ENCODE results near the gene DPF3.

DPF3 gene

DNA sequence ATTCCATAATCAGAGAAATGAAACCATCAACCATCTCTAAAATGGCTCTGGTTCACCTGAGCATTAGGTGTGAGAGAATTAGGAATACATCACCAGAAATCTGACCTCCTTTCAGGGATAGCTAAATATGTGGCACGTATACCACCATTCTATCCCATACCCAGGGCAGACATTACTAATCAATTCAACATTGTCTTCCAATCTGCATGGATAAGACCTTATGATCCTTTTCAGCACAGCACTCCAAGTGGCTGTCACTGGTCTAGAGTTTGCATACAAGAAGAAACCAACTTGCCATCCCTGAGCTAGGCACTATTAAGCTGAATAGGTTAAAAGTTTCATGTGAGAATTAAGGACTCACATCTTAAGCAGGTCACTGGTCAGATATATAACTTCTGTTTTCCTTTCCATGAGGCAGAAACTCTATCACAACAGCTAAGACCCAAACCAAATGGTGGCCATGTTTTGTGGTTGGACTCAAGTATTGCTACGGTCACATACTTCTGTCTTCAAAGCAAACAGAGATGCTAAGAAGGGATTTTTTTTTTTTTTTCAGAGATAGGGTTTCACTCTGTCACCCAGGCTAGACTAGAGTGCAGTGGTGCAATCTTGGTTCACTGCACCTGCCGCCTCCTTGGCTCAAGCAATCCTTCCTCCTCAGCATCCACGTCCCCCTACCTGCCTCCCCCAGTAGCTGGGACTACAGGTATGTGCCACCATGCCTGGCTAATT is 249.0 kb downstream of the DPF3 start:
- no peak for DNase-seq (ENCODE audit: low spot score)

DNA sequence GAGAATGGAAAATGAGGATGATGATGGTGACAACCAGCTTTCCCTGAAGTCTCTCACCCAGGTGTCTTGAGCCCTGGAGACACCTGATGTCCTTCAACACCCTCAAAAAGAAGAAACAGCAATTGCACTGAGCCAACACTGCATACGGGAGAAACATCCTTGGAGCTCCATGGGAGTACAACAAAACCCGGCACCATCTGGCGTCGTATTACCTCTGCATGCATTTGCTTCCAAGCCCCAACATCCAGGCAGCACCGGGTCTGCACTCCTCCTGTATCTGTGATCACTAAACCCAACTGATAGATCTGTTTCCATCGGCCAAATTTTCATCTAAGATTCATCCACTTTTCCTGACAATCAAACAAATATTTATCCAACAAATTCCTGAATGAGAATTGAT is 249.9 kb downstream of the DPF3 start:
- DNase-seq (ENCODE audit: low spot score) = no peak

GRCh38 chr14:72643317-72643801 is 250.5 kb downstream of the DPF3 start:
- peak; percentile 89 for DNase-seq (ENCODE audit: low spot score)

GRCh38 chr14:72640911-72641485 is 252.9 kb downstream of the DPF3 start:
- no peak for DNase-seq (ENCODE audit: low spot score)

- peak; percentile 72 for DNase-seq (ENCODE audit: low spot score)
Measured at GRCh38 chr14:72638021-72638420, 255.9 kb downstream of the DPF3 start.

GRCh38 chr14:72636871-72637270 is 257.0 kb downstream of the DPF3 start:
- no peak for DNase-seq (ENCODE audit: low spot score)

DNA sequence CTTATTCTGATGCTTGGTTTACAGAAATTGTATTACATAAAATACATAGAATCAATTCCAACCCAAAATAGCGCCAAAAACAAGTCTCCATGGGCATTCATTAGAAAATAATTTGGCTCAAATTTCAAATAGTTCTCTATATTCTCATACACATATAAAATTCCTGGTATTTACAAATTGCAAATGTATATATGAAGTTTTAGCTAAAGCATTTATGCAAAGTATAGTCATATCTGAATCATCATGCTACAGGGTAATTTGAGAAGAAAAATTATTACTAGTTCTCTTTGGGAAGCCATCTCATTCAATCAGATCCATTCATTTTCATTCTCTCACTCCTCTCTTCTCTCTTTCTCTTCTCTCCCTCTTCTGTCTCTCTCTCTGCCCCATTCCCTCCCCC is 257.8 kb downstream of the DPF3 start:
- no peak for DNase-seq (ENCODE audit: low spot score)

DNA sequence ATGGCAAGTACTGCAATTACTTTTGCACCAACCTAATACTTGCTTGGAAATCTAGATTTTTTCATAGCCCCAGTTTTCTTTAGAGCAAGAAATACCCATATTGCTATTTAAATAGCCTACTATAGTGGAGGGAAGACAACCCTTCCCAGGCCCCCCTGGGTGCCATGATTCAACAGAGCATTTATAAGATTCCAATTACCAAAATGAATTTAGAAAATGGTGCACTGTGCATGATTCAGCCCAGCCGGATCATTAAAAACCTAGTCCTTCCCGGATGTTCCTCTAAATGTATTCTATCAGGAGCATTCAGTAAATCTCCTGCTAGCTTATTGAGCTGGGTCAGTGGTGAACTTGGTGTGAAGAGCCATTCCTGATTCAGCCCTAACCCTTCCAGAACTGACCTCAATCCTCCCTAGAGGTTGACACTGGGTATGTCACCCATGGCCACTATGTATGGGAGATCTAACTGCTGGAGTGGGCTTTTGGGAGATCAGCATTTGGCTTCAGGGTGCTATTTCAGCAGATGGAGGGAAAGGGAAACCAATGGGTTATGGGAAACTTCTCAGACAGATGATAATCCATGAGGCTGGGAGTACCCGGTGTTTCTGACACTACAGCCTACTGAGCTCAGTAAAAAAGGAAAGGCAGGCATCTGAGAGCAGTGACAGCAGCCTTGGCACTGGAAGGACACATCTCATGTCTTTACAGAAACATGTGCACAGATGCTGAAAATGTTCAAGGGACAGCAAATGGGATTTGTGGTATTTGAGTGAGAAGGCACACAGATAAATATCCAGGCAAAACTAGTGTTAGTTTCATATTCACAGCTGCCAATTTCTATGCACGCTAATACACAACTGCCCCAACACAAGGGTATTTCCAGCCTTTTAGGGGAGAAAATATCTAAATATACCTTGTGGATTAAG is 258.9 kb downstream of the DPF3 start:
- no peak for DNase-seq (ENCODE audit: low spot score)

- no peak for DNase-seq (ENCODE audit: low spot score)
Measured at GRCh38 chr14:72633551-72633950, 260.4 kb downstream of the DPF3 start.

DNA sequence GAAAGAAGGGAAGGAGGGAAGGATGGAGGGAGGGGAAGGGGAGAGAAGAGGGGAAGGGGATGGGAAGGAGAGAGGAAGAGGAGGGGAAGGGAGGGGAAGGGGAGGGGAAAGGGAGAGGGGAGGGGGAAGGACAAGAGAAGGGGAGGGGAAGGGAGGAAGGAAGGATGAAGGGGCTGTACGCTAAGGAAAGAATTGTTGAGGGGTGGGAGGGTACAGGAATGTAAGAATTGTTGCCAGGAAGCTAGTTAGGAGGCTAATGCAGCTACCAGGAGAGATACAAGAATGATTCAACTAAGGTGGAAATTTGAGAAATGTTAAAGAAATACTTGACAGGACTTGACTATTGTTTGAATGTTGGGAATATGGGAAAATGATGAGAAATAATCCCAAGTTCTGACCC is 261.2 kb downstream of the DPF3 start:
- no peak for DNase-seq (ENCODE audit: low spot score)

DNA sequence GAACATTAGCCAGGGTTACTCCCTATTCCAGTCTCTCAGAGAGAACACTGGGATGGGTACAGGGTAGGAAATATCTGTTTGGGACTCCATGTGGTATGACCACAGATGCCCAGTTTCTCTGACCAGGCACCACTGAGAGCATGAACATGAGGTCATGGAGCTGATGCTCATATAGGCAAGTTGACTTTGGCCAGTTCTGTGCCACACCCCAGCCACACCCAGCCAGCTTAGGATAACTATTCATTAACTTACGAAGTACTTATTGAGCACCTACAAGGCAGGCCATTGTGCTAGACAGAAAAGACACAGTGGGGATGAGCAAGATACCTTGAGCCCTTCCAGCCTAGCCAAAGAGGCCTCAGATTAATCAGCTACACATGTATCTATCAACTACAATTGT is 262.5 kb downstream of the DPF3 start:
- no peak for DNase-seq (ENCODE audit: low spot score)

DNA sequence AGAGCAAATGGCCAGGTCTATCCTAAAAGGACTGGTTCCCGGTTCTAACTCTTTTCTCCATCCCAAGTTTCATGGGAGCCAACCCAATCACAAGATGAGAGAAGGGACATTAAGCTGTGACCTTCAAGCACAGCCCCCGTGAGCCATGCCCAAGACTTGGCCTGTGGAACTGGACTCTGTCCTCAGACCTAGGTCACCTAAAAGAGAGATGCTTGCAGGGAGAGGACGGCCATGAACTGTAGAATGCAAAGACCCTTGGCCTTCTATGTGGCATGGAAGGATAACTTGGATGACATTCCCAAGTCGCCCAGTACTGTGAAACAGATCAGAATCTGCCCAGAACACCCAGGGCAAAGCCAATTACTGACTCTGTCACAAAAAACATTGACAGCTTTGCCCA is 263.5 kb downstream of the DPF3 start:
- DNase-seq (ENCODE audit: low spot score) = no peak

GRCh38 chr14:72629534-72629933 is 264.4 kb downstream of the DPF3 start:
- DNase-seq (ENCODE audit: low spot score) = no peak

- no peak for DNase-seq (ENCODE audit: low spot score)
Measured at GRCh38 chr14:72625689-72626088, 268.2 kb downstream of the DPF3 start.

GRCh38 chr14:72621387-72622065 is 272.4 kb downstream of the DPF3 start:
- no peak for DNase-seq (ENCODE audit: low spot score)

DNA sequence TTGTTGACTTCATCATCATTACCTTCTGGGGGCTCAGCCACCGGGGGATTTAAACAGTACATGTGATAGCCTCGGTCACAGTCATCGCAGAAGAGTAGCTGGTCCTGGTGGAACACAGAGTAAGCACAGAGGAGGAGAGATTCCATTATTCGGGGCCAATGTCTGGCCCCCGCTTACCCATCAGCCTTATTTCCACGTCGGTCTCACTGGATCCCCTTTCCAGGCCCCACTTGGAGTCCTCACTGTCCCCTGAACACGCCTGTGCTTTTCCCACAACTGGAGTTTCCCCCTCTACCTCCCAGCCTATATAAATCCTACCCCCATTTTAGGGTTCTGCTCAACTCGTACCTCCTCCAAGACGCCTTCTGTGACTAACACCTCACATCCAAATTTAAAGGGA is 274.0 kb downstream of the DPF3 start:
- DNase-seq (ENCODE audit: low spot score) = no peak

DNA sequence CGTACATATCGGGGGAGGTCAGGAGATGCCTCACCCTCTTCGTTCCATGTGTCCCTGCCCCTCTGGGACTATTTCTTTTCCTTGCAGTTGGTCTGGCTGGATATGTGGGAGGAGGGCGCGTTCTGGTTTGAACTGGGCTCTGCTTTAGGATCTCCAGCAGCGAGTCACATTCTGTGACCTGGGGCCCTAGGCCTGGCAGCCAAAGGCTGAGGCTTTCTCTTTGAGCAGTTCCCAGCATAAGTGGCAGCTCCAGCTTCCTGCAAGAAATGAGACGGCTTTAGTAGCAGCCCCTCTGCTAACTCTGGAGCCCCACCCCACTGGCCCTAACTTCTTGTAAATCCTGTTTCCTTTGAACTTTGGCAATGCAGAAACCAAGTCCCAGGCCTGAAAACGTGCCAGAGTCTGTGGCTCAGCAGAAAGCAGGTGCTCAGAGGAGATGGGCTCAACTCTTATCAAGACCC is 274.8 kb downstream of the DPF3 start:
- no peak for DNase-seq (ENCODE audit: low spot score)

DNA sequence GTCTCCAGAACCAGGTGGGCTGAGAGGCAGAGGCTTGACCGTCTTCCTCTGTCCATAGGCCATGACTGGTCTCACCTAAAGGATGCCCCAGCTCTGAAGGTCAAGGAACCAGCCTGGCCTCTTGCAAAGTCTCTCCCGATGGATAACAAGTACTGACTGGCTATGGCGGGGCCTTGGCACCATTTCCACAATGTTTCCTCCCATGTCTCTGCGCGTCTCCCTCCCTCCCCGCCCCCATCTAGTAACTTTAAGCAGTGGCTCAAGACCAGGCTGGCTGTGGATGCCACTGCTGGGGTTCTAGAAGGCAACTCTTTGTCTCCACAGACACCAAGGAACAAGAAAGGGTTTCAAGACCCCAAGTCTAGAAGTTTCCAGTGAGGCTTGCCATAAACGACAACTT is 275.5 kb downstream of the DPF3 start:
- no peak for DNase-seq (ENCODE audit: low spot score)

GRCh38 chr14:72617391-72618031 is 276.4 kb downstream of the DPF3 start:
- no peak for DNase-seq (ENCODE audit: low spot score)

DNA sequence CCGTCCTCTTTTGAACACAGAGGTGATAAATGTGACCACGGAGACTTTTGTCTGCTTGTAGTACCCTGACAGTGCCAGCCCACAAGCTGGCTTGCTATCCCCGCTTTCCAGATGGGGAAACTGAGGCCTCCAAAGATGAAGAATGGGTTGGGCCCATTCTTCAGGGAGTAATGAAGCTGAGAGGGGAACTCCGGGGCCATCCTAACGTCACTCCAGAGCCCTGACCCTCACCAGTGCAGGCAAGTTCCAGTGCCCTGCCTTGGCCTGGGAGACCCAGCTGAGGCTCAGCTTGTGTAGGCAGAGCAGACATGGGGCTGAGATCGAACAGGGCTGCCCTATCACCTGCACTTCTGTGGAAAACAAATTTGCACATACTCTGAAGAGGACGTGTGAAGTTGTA is 277.1 kb downstream of the DPF3 start:
- DNase-seq (ENCODE audit: low spot score) = no peak

- no peak for DNase-seq (ENCODE audit: low spot score)
Measured at GRCh38 chr14:72616294-72616693, 277.6 kb downstream of the DPF3 start.
